Tibial nerve (tissue), 4 donors: Measurements from ENCODE around the gene ZNF18. TPM values are rescaled to one million over a fixed set of nuclear protein-coding genes. Genes with fewer than 3 reads are reported as not detected.

Source experiments
- DNase-seq, 2 donors: peaks; one replicate each; pipeline ENCODE4 v3.0.0-alpha.2; 2019; ENCODE audit warnings: low spot score in 2 of 2
- H3K27ac ChIP-seq, 4 donors: fragments of 200-600 bp; sonication (generic) in 3 of 4; one replicate each; pipeline ENCODE4 v1.5.1; 2017 to 2019; ENCODE audit warnings: mild to moderate bottlenecking in 1 of 4
- H3K27me3 ChIP-seq, 2 donors: fragments of 200-600 bp; sonication (generic) in 1 of 2; one replicate each; pipeline versions ENCODE4 v1.5.1 to v1.6.0; 2017 to 2019
- H3K36me3 ChIP-seq, 3 donors: fragments of 200-600 bp; sonication (generic); one replicate each; pipeline ENCODE4 v1.5.1; 2018 to 2019
- H3K4me1 ChIP-seq, 4 donors: fragments of 200-600 bp; sonication (generic) in 3 of 4; one replicate each; pipeline ENCODE4 v1.5.1; 2017 to 2019
- H3K4me3 ChIP-seq, 4 donors: fragments of 200-600 bp; sonication (generic) in 3 of 4; one replicate each; pipeline ENCODE4 v1.5.1; 2017 to 2019; ENCODE audit warnings: mild to moderate bottlenecking in 1 of 4, moderate library complexity in 1 of 4
- H3K9me3 ChIP-seq, 4 donors: fragments of 200-600 bp; sonication (generic) in 3 of 4; one replicate each; pipeline ENCODE4 v1.5.1; 2017 to 2019
- CTCF ChIP-seq, 5 experiments: fragments of 200-600 bp in 3 of 5; fragments of 450-650 bp in 2 of 5; sonication (generic) in 3 of 5; IDR thresholded peaks; one replicate each; pipeline ENCODE4 v1.5.1; 2016 to 2019; ENCODE audit warnings: antibody characterized with exemption in 5 of 5, mild to moderate bottlenecking in 3 of 5, moderate library complexity in 2 of 5
- EP300 ChIP-seq, 2 donors: sonication (generic); formaldehyde crosslinking; IDR thresholded peaks; one replicate each; pipeline ENCODE4 v1.6.1; 2017; ENCODE audit warnings: antibody characterized with exemption in 2 of 2, mild to moderate bottlenecking in 1 of 2
- POLR2A ChIP-seq, 2 donors: fragments of 450-650 bp; IDR thresholded peaks; one replicate each; pipeline ENCODE4 v1.6.1; 2017; ENCODE audit warnings: antibody characterized with exemption in 2 of 2, mild to moderate bottlenecking in 2 of 2, moderate library complexity in 2 of 2
- WGBS, 2 donors: methylation state at CpG; one replicate each; pipeline ENCODE4 v1.1.5; 2018; 5-methylcytosine and 5-hydroxymethylcytosine counted together
- total RNA-seq, 4 donors: library from RNA; depleted of rRNA; stranded (reverse); fragments of >200 nt; gene quantifications; one replicate each; pipeline ENCODE4 v1.1.0, GENCODE V29; 2016

ZNF18 gene
- total RNA-seq, 4 donors from 2014 or later: 9.2 to 18.4 (median 12.9) TPM

GRCh38 chr17:11990363-11990983, 6.8 kb downstream of the ZNF18 start:
- 87 to 89% methylated on average over 7 of the region's 7 CpGs for WGBS, 2 donors
- no peak overlapping the region for H3K4me3 ChIP-seq
- peaks cover 0 to 16% (median 3%) of the 10 kb centered on the region in 4 donors for H3K4me1 ChIP-seq
- H3K27me3 ChIP-seq: no peaks in the 10 kb centered on the region
- no peak overlapping the region for H3K27ac ChIP-seq
- no peaks in the 10 kb centered on the region for H3K9me3 ChIP-seq
- peaks cover 0 to 48% (median 0%) of the 10 kb centered on the region in 3 donors for H3K36me3 ChIP-seq
- no peak for TF ChIP-seq CTCF (IDR thresholded peaks at IDR 0.05)
- DNase-seq: no peak

GRCh38 chr17:11986942-11987329, 10.3 kb downstream of the ZNF18 start:
- WGBS, 2 donors: 22 to 32% methylated on average over 5 of the region's 5 CpGs
- peak overlapping the region in 2 of 4 donors; percentile 37 to 74 for H3K27ac ChIP-seq
- H3K4me1 ChIP-seq: peaks cover 0 to 16% (median 3%) of the 10 kb centered on the region in 4 donors
- no peaks in the 10 kb centered on the region for H3K27me3 ChIP-seq
- DNase-seq: no peak
- TF ChIP-seq CTCF (IDR thresholded peaks at IDR 0.05) (peak; percentile 29 to 73 (median 54)), EP300 (IDR thresholded peaks at IDR 0.05) (no peak)
- H3K4me3 ChIP-seq: no peak overlapping the region
- H3K9me3 ChIP-seq: no peaks in the 10 kb centered on the region
- H3K36me3 ChIP-seq: peaks cover 0 to 71% (median 0%) of the 10 kb centered on the region in 3 donors

GRCh38 chr17:11986179-11986941, 10.9 kb downstream of the ZNF18 start:
- no peaks in the 10 kb centered on the region for H3K27me3 ChIP-seq
- no peaks in the 10 kb centered on the region for H3K9me3 ChIP-seq
- no peak overlapping the region for H3K4me3 ChIP-seq
- peak overlapping the region in 2 of 4 donors; percentile 37 to 74 for H3K27ac ChIP-seq
- peaks cover 0 to 16% (median 3%) of the 10 kb centered on the region in 4 donors for H3K4me1 ChIP-seq
- peak; percentile 27 to 58 for DNase-seq
- peaks cover 0 to 70% (median 0%) of the 10 kb centered on the region in 3 donors for H3K36me3 ChIP-seq
- 69 to 82% methylated on average over 4 of the region's 4 CpGs for WGBS, 2 donors
- no peak for TF ChIP-seq CTCF (IDR thresholded peaks at IDR 0.05)
- no peak for TF ChIP-seq POLR2A (IDR thresholded peaks at IDR 0.05)
- no peak for TF ChIP-seq EP300 (IDR thresholded peaks at IDR 0.05)

- Histone ChIP-seq H3K9me3 (no peaks in the 10 kb centered on the region), H3K27ac (no peak overlapping the region), H3K36me3 (peaks cover 3 to 55% (median 6%) of the 10 kb centered on the region in 3 donors), H3K4me3 (no peak overlapping the region), H3K27me3 (no peaks in the 10 kb centered on the region), H3K4me1 (peaks cover 0 to 10% (median 3%) of the 10 kb centered on the region in 4 donors)
- WGBS, 2 donors: 90 to 92% methylated on average over 4 of the region's 4 CpGs
- TF ChIP-seq CTCF (IDR thresholded peaks at IDR 0.05) (no peak), POLR2A (IDR thresholded peaks at IDR 0.05) (no peak), EP300 (IDR thresholded peaks at IDR 0.05) (no peak)
- DNase-seq: no peak
Measured at GRCh38 chr17:11981862-11982261, 15.4 kb downstream of the ZNF18 start.

GRCh38 chr17:11980813-11981212, 16.5 kb downstream of the ZNF18 start:
- Histone ChIP-seq H3K4me1 (no peaks in the 10 kb centered on the region), H3K27me3 (no peaks in the 10 kb centered on the region), H3K27ac (no peak overlapping the region), H3K4me3 (no peak overlapping the region), H3K9me3 (no peaks in the 10 kb centered on the region), H3K36me3 (peaks cover 3 to 57% (median 6%) of the 10 kb centered on the region in 3 donors)
- peak in 1 of 5 experiments; percentile 15 for TF ChIP-seq CTCF (IDR thresholded peaks at IDR 0.05)
- no peak for TF ChIP-seq EP300 (IDR thresholded peaks at IDR 0.05)
- no peak for DNase-seq
- WGBS, 2 donors: 68 to 94% methylated on average over 2 of the region's 2 CpGs
